T47D (cell line): ENCODE data around the gene CCNT2.
A peak's percentile ranks its signal among the peaks of the same experiment; 100 is the strongest.
"Not testable (repeated sequence)": the region's sequence is repeated elsewhere in the genome, so short reads cannot be mapped to it uniquely, and the experiment has no call there.

Experiments used
- DNase-seq, 2 experiments: peaks; one replicate each; pipeline versions ENCODE4 v3.0.0 to v3.0.0-alpha.2; 2011 to 2012; ENCODE audit warnings: low read depth in 1 of 2, low spot score in 1 of 2
- JUND ChIP-seq: IDR thresholded peaks from 2 replicates; pipeline ENCODE4 v1.6.1; 2012; ENCODE audit warnings: low read depth
- in situ Hi-C: cut with HindIII; loops from 2 replicates; pipeline ENCODE4 v1.10.0; 2016; ENCODE audit warnings: low sequenced_read_pairs, low pct_unique_long_range_greater_than_20kb

The CCNT2 gene

DNA sequence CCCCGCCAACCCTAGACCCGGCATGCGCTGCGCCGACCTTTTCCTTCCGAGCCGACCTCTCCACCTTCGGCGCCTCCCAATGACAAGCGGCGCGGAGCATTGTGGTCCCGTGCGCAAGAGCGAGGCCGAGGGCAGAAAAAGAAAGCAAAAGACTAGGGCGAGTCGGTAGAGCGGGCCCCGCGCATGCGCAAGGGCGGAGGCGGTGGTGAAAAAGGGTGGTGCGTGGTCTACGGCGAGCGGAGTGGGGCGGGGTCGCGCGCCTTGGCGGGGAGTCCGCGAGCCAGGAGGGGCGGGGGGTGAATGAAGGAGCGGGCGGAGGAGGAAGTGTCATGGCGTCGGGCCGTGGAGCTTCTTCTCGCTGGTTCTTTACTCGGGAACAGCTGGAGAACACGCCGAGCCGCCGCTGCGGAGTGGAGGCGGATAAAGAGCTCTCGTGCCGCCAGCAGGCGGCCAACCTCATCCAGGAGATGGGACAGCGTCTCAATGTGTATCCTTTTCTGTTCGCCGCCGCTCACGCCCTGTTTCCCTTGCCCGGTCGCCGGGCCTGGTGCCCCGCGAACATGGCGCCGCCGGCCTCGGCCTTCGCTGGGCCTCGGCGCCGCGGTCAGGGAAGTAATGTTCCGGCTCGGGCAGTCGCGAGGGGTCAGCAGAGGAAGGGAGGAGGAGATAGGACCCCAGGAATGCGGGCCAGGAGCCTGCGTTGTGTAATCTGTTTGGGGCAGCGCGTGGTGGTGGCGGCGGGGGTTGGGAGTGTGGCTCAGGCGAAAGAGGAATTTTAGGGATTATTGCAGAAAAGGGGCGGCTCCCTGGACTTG is at the start of gene CCNT2:
Gene CCNT2, plus strand, starts transcription at position 297 of the 815 bp plus-strand sequence. Its CDS starts 33 bp downstream, at position 330.
- no peak for TF ChIP-seq JUND
- in situ Hi-C loops, result no loop called here
- peak; percentile 87 to 99 for DNase-seq

DNA sequence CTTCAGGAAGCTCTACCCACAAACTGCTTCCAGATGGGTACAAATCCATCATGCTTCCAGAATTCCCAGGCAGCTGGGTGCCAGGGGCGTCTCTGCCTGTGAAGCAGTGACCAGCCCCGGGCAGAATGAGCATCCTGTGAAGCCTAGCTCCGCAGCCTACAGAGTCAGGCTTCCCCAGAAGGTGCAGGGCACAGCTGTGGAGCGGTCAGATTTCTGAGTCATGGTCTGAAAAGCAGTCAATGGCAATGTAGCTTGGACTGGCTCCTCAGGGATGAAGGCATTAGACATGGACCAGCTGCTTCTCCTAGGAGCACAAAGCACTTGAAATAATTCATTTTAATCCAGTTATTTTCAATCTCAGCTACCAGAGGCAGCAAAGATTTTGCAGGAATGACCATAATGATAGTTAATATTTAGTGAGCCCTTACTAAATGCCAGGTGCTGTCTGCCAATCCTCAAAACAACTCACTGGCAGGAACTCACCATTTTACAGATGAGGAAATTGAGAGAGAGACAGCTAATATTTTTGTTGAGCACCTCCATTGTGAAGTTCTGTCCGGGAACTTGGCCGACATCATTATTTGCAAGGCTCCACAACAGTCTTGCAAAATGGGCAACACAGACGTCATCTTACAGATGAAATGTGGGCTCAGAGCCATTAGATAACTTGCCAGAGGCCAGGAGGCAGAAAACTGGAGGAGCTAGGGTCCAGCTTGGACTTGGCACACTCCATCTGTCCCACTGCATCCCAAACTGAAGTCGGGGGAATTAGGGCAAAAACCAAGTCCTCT is 48.5 kb upstream of the CCNT2 start:
- no peak for DNase-seq
- TF ChIP-seq JUND, result no peak
- in situ Hi-C loops, result no loop called here

DNA sequence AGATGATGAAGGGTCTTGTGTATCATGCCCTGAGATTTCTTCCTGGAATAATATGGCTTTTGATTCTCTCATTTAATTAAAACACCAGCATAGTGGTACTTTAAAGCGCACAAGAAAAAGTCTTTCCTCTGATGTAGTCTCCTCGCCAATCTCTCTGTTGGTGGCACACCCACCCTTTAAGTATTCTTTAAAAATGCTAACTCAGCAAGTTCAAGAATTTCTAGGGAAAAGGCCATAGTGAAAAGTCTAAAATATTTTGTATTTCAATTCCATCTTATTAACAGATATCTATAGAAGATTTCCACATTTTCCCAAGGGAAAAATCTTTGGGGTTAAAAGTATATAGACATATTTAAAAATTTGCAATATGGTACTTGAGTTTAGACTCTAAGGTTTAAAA is 45.5 kb upstream of the CCNT2 start:
- in situ Hi-C loops, result no loop called here
- no peak for TF ChIP-seq JUND
- no peak for DNase-seq

DNA sequence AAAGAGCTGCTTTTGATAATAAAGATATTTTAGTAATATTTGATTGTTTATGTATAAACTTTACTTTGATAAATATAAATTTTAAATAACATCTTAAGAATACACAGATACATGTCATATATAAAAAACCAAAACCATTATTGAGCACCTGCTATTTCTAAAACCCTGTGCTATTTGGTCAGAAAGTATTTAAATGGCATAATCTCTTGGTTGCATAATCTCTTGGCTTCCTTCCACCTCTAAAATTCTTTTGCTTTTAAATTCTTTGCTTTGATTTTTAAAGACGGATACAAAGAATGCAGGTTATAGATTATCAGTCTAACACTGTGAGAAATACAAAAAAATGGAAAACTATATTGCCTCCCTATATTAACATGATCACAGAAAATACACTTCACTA is 43.3 kb upstream of the CCNT2 start:
- in situ Hi-C loops, result no loop called here
- no peak for TF ChIP-seq JUND
- no peak for DNase-seq

DNA sequence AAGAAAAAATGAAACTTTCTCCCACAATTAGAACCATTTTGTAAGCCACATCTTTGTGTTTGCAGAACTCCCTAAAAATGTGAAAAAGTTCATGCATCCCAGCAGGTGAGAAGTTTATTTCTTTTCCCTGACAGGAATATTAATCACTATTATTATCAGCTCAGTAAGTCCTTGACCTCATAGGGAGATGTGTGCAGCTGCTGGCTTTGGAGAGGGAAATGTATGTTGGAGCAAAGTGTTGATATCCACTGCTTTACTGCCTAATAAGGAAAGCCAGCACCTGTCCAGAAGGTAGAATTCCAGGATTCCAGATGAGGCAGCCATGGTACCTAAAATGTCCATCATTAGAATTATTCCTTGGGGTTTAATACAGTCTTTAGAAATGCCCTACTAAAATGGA is 35.8 kb upstream of the CCNT2 start:
- in situ Hi-C loops, result no loop called here
- no peak for TF ChIP-seq JUND
- DNase-seq, result no peak

DNA sequence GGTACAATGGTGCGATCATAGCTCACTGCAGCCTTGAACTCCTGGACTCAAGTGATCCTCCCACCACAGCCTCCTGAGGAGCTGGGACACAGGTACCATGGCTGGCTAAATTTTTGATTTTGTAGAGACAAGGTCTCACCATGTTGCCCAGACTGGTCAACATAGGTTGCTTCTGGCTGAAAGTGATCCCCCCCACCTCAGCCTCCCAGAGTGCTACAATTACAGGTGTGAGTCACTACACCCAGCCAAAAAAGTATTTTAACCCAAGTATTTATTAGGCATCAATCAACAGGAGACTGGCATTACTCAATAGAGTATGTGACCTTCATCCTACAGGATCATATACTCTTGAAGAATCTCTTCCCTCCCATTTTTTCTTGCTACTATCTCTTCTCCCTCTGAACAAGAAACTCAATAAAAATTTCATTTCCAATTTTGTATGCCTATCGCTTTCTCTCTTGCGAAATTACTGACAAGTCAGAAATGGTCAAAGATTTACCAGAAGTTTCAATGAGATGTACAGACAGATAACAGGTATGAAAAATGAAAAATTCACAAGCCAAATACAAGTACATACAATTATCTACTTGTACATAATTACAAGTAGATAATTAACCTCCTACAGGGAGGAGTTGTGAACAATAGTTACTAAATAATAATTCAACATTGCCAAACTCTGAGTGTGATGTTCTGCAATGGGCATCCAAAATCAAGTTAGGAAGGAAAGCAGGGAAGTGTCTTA is 34.9 kb upstream of the CCNT2 start:
- in situ Hi-C loops, result no loop called here
- no peak for DNase-seq
- TF ChIP-seq JUND, result no peak

DNA sequence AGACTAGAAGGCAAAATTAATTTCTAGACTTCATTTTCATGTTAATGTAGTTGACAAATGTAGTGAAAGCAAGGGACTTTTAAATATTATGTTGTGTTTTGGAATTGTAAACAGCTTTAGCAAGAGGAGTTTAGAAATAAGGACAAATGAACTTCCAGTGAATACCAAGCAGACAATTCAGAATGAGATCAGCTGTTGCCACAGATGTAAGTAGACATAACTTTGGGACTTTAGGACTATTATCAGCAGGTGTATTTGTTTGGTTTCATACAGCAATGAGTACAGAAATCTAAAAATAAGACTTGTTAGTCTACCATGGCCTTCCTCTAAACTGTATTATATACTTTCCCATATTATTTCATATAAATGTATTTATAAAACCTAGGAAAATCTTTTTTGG is 34.2 kb upstream of the CCNT2 start:
- TF ChIP-seq JUND, result no peak
- in situ Hi-C loops, result no loop called here
- DNase-seq, result no peak

DNA sequence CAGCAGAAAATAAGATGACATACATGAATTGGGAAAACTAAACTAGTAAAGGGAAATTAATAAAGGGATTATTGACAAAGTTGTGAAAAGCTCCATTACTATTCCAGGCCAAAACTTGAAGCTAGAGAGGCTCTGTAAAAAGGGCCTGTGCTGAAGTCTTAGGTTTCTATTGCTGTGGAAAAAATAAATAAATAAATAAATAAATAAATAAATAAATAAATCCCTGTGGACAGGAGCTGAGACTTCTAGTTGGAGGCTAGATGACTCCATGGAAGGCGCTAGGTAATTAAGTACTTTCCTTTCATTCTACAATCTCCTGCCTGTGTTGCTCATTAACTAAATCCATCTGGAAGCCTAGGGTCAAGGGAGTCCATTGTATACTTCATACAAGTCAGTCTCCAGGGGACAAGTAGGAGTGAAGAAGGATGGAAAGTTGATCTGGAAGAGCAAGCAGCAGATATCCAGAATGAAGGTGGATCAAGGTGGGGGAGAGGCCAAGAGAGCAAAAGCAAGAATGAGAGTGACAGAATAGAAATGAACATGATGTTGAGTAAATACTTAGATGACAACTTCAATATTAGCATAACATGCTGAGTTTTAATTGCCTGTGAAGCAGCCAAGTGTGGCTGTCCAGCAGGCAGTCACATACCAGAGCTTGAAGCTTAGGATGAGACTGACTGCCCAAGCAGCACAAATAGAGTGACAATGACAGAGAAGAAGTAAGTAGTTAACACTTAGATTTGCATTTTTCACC is 26.2 kb upstream of the CCNT2 start:
- in situ Hi-C loops, result no loop called here
- DNase-seq, result peak in 1 of 2 experiments; percentile 1
- TF ChIP-seq JUND, result no peak

DNA sequence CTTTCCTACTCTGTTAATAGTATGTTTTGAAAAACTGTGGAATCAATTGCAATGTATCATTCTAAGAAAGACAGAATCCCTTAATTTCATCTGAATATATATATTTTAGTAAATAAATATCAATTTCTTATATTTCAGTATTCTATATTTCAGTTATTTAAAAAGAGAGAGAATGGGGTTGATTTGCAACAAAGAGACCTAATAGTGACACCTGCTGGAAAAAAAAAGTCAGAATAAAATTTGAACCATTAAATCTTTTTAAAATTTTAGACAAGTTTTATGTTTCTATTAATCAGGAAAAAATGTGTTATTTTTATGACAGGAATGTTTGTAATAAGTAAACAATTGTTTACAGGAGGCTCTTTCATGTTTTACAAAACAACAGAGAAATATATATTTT is 20.7 kb upstream of the CCNT2 start:
- DNase-seq, result peak in 1 of 2 experiments; percentile 4
- no peak for TF ChIP-seq JUND
- in situ Hi-C loops, result no loop called here

DNA sequence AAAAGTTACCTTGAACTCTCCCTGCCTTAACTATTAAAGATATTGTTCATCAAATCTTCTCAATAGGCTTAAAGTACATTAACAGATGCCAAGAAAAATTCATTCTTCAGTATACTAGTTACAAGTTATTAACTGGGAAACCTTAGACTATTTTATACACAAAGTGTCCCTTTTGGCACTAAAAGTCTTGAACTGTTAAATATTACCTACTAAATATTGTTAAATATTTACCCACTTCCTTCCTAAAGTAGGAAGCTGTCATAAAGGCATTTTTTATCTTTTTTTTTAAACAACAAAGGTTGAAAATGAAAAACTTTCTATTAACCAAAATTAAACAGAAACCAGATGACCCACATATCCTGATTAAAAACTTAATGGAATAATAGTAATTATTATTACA is 19.4 kb upstream of the CCNT2 start:
- in situ Hi-C loops, result no loop called here
- no peak for DNase-seq
- no peak for TF ChIP-seq JUND

DNA sequence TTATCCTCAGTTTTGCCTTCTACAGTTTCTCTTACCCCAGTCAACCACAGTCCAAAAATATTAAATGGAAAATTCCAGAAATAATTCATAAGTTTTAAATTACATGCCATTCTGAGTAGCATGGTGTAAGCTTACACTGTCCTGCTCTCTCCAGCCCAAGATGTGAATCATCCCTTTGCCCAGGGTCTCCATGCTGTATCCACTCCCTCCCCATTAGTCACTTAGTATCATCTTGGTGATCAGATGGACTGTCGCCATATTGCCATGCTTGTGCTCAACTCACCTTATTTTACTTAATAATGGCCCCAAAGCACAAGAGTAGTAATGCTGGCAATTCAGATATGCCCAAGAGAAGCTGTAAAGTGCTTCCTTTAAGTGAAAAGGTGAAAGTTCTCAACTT is 18.5 kb upstream of the CCNT2 start:
- in situ Hi-C loops, result no loop called here
- TF ChIP-seq JUND, result no peak
- no peak for DNase-seq

DNA sequence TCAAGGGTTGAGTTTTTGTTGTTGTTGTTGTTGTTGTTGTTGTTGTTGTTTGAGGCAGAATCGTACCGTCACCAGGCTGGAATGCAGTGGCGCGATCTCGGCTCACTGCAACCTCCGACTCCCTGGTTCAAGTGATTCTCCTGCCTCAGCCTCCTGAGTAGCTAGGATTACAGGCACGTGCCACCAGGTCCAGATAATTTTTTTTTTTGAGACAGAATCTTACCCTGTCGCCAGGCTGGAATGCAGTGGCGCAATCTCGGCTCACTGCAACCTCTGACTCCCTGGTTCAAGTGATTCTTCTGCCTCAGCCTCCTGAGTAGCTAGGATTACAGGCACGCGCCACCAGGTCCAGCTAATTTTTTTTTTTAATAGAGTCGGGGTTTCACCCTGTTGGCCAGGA is 14.9 kb upstream of the CCNT2 start:
- DNase-seq, in situ Hi-C loops: not testable (repeated sequence)
